HCT116 (cell line): ENCODE data around the gene RNF145. TPM values are rescaled to one million over a fixed set of nuclear protein-coding genes. Genes with fewer than 3 reads are reported as not detected.

Experiments
- ATAC-seq: fragments of 200-7000 bp; cut with Tn5 transposase; 2 replicates; pipeline ENCODE4 v1.9.1; 2020; ENCODE audit warnings: mild to moderate bottlenecking, moderate library complexity
- BruUV-seq: library from RNA; stranded (reverse); fragments of 400-500 nt; replicated peaks from 2 replicates; lab custom pipeline; 2021; lab: Mats Ljungman, UMichigan
- CTCF ChIA-PET: fragments of 300-600 bp; sonication (Branson Sonifier 250); formaldehyde crosslinking; loops from one replicate; lab custom pipeline; 2021; ENCODE audit warnings: antibody characterized with exemption; lab: Charles Lee
- POLR2A ChIA-PET: fragments of 300-600, 350-600 bp; sonication (Branson Sonifier 250); formaldehyde crosslinking; loops from one replicate; lab custom pipeline; 2021; ENCODE audit warnings: antibody characterized with exemption; lab: Charles Lee
- RAD21 ChIA-PET, 2 experiments: fragments of 300-600 bp; sonication (Branson Sonifier 250); formaldehyde crosslinking; loops; one replicate each; lab custom pipeline; 2023; ENCODE audit warnings: low total read pairs in 2 of 2; ENCODE audit not compliant: uncharacterized antibody in 2 of 2, unreplicated experiment in 2 of 2, low non-redundant PET in 1 of 2; lab: Charles Lee
- DNase-seq: peaks from one replicate; pipeline ENCODE4 v3.0.0-alpha.2; 2010; ENCODE audit warnings: low read depth, low spot score
- H2AFZ ChIP-seq: fragments of 200-600 bp; shearing (Covaris generic), sonication (generic); 2 replicates; pipeline ENCODE4 v1.6.1; 2017; ENCODE audit warnings: low read depth, mixed run types, mixed read lengths, antibody characterized with exemption, low read length; ENCODE audit not compliant: poor library complexity, severe bottlenecking
- H3K27ac ChIP-seq: 2 replicates; pipeline ENCODE4 v1.5.1; 2012; ENCODE audit warnings: low read depth, low read length
- H3K27me3 ChIP-seq: fragments of 200-600 bp; sonication (generic); 2 replicates; pipeline ENCODE4 v1.6.1; 2016; ENCODE audit warnings: mixed run types, low read length, mixed read lengths; ENCODE audit not compliant: insufficient read depth
- H3K36me3 ChIP-seq, 2 experiments: fragments of 200-500 bp in 1 of 2; fragments of 200-600 bp in 1 of 2; sonication (Bioruptor generic) in 1 of 2; sonication (generic) in 1 of 2; 2 replicates each; pipeline versions ENCODE4 v1.5.1 to v1.6.1; 2014 to 2016; ENCODE audit warnings: low read length in 2 of 2, inconsistent platforms in 1 of 2, mixed read lengths in 1 of 2, mixed run types in 1 of 2; ENCODE audit not compliant: insufficient read depth in 2 of 2, control insufficient read depth in 1 of 2
- H3K4me1 ChIP-seq, 2 experiments: fragments of 200-600 bp in 1 of 2; sonication (generic) in 1 of 2; 2 replicates each; pipeline versions ENCODE4 v1.5.1 to v1.6.1; 2012 to 2017; ENCODE audit warnings: low read length in 2 of 2, inconsistent platforms in 1 of 2, mild to moderate bottlenecking in 1 of 2, mixed read lengths in 1 of 2, mixed run types in 1 of 2, moderate library complexity in 1 of 2; ENCODE audit not compliant: insufficient read depth in 2 of 2, control insufficient read depth in 1 of 2
- H3K4me2 ChIP-seq: fragments of 200-600 bp; sonication (generic); 2 replicates; pipeline ENCODE4 v1.6.1; 2017; ENCODE audit warnings: mixed run types, low read length, mixed read lengths
- H3K4me3 ChIP-seq, 2 experiments: fragments of 200-600 bp in 1 of 2; sonication (generic) in 1 of 2; replicated peaks in 1 of 2; 2 replicates each; pipeline ENCODE4 v1.5.1; 2011 to 2016; ENCODE audit warnings: low read length in 2 of 2, control low read depth in 1 of 2, low read depth in 1 of 2, mild to moderate bottlenecking in 1 of 2, mixed read lengths in 1 of 2, mixed run types in 1 of 2
- H3K79me2 ChIP-seq: fragments of 200-600 bp; sonication (generic); 2 replicates; pipeline ENCODE4 v1.6.1; 2017; ENCODE audit warnings: mild to moderate bottlenecking, mixed run types, low read length, moderate library complexity, mixed read lengths; ENCODE audit not compliant: insufficient read depth
- H3K9ac ChIP-seq: fragments of 200-600 bp; sonication (generic); 2 replicates; pipeline ENCODE4 v1.6.1; 2016; ENCODE audit warnings: low read length, mixed read lengths
- H3K9me2 ChIP-seq: fragments of 200-600 bp; sonication (generic), shearing (Covaris generic); 2 replicates; pipeline ENCODE4 v1.6.1; 2017; ENCODE audit warnings: mixed run types, mild to moderate bottlenecking, moderate library complexity; ENCODE audit not compliant: insufficient read depth
- H3K9me3 ChIP-seq, 2 experiments: fragments of 200-500 bp in 1 of 2; fragments of 200-600 bp in 1 of 2; sonication (Bioruptor generic) in 1 of 2; sonication (generic) in 1 of 2; 2 replicates each; pipeline ENCODE4 v1.6.1; 2014 to 2017; ENCODE audit warnings: low read length in 2 of 2, mixed read lengths in 2 of 2, inconsistent platforms in 1 of 2, low read depth in 1 of 2, mild to moderate bottlenecking in 1 of 2, mixed run types in 1 of 2, moderate library complexity in 1 of 2; ENCODE audit not compliant: control insufficient read depth in 1 of 2, insufficient read depth in 1 of 2
- H4K20me1 ChIP-seq: fragments of 200-600 bp; sonication (generic), shearing (Covaris generic); 2 replicates; pipeline ENCODE4 v1.6.1; 2017; ENCODE audit warnings: mixed run types, mild to moderate bottlenecking, moderate library complexity; ENCODE audit not compliant: insufficient read depth
- EGR1 ChIP-seq: IDR thresholded peaks from 2 replicates; pipeline ENCODE4 v1.6.1; 2012; ENCODE audit warnings: low read depth
- ELF1 ChIP-seq: IDR thresholded peaks from 2 replicates; pipeline ENCODE4 v1.6.1; 2012; ENCODE audit warnings: low read depth, borderline replicate concordance
- EZH2phosphoT487 ChIP-seq: fragments of 200-600 bp; IDR thresholded peaks from 2 replicates; pipeline ENCODE4 v1.6.1; 2018; ENCODE audit warnings: antibody characterized with exemption, borderline replicate concordance
- FOSL1 ChIP-seq: IDR thresholded peaks from 2 replicates; pipeline ENCODE4 v1.6.1; 2012; ENCODE audit warnings: low read depth
- JUND ChIP-seq: IDR thresholded peaks from 2 replicates; pipeline ENCODE4 v1.6.1; 2012
- POLR2A ChIP-seq: IDR thresholded peaks from 2 replicates; pipeline ENCODE4 v1.7.0; 2011; ENCODE audit warnings: borderline replicate concordance; ENCODE audit not compliant: insufficient read depth, insufficient read length; ENCODE audit errors: extremely low read depth
- POLR2AphosphoS5 ChIP-seq: IDR thresholded peaks from 2 replicates; pipeline ENCODE4 v1.6.1; 2011; ENCODE audit warnings: mild to moderate bottlenecking, low read depth, low read length, moderate library complexity
- RAD21 ChIP-seq: IDR thresholded peaks from 2 replicates; pipeline ENCODE4 v1.6.1; 2012; ENCODE audit warnings: low read depth, mild to moderate bottlenecking
- SIN3A ChIP-seq: IDR thresholded peaks from 2 replicates; pipeline ENCODE4 v1.6.1; 2012; ENCODE audit warnings: low read depth
- SP1 ChIP-seq: IDR thresholded peaks from 2 replicates; pipeline ENCODE4 v1.6.1; 2012; ENCODE audit warnings: low read depth
- SRF ChIP-seq: IDR thresholded peaks from 2 replicates; pipeline ENCODE4 v1.6.1; 2012; ENCODE audit warnings: low read depth
- TCF7L2 ChIP-seq: IDR thresholded peaks from 2 replicates; pipeline ENCODE4 v1.7.0; 2011; ENCODE audit warnings: borderline replicate concordance, inconsistent platforms; ENCODE audit not compliant: insufficient read depth, insufficient read length; ENCODE audit errors: extremely low read depth
- YY1 ChIP-seq: IDR thresholded peaks from 2 replicates; pipeline ENCODE4 v1.6.1; 2011; ENCODE audit warnings: low read length, low read depth, moderate library complexity, mild to moderate bottlenecking; ENCODE audit not compliant: insufficient replicate concordance; ENCODE audit errors: extremely low read depth
- ZFX ChIP-seq: fragments of 450-650 bp; IDR thresholded peaks from 2 replicates; pipeline ENCODE4 v1.6.1; 2017
- ZNF274 ChIP-seq: fragments of 200-500 bp; sonication (Bioruptor generic); IDR thresholded peaks from 2 replicates; pipeline ENCODE4 v1.6.1; 2014; ENCODE audit warnings: mild to moderate bottlenecking, low read depth, low read length, inconsistent platforms
- intact Hi-C: fragments of 100-400 bp; cut with micrococcal nuclease; formaldehyde crosslinking; loops from 2 replicates; pipeline ENCODE4 v1.10.0; 2022
- total RNA-seq: library from RNA; stranded (reverse); gene quantifications from one replicate; pipeline ENCODE4 v1.2.1, GENCODE V29; 2021; ENCODE audit not compliant: unreplicated experiment
- TF ChIP-seq, protein P1 (sequence below): IDR thresholded peaks from 2 replicates; pipeline ENCODE4 v1.6.1; 2011; ENCODE audit warnings: mild to moderate bottlenecking, low read length, moderate library complexity; ENCODE audit not compliant: insufficient replicate concordance; ENCODE audit errors: extremely low read depth
- TF ChIP-seq, protein P2 (sequence below), 3 experiments: fragments of 200-600 bp in 1 of 3; sonication (generic) in 1 of 3; IDR thresholded peaks in 2 of 3; conservative IDR thresholded peaks in 1 of 3; 2 replicates each; pipeline ENCODE4 v1.5.1; 2012 to 2017; ENCODE audit warnings: low read depth in 2 of 3, low read length in 2 of 3, antibody characterized with exemption in 1 of 3, borderline replicate concordance in 1 of 3, control low read depth in 1 of 3, mild to moderate bottlenecking in 1 of 3, mixed read lengths in 1 of 3, mixed run types in 1 of 3, moderate library complexity in 1 of 3; ENCODE audit not compliant: insufficient read depth in 1 of 3
- TF ChIP-seq, protein P3 (sequence below): IDR thresholded peaks from 2 replicates; pipeline ENCODE4 v1.6.1; 2012

RNF145 gene
- total RNA-seq, 1 experiment from 2014 or later = 60.6 TPM

DNA sequence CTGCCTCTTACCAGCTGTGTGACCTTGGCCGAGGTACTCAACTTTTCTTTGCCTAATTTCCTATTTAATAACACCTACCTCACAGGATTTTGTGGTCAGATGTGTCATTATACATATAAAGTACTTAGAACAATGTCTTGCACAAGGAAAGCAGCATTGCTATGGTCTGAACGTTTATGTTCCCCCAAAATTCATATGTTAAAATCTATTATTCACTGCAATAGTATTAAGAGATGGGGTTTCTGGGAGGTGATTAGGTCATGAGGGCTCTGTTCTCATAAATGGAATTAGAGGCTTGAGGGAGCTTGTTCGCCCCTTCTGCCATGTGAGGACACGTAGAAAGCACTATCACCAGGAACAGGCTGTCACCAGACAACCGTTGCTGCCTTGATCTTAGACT is 10.9 kb upstream of the RNF145 start:
- DNase-seq = no peak
- Histone ChIP-seq H3K4me1 (peaks cover 3 to 6% of the 10 kb centered on the region in 2 experiments; a peak in 3 of 4 replicates), H3K4me3 (no peak overlapping the region), H4K20me1 (no peaks in the 10 kb centered on the region), H3K36me3 (no peaks in the 10 kb centered on the region), H3K27ac (no peak overlapping the region), H3K27me3 (no peaks in the 10 kb centered on the region), H3K79me2 (no peaks in the 10 kb centered on the region), H3K9me3 (no peaks in the 10 kb centered on the region), H3K9ac (no peak overlapping the region), H3K4me2 (no peak overlapping the region), H3K9me2 (no peaks in the 10 kb centered on the region), H2AFZ (no peak overlapping the region)
- RAD21 ChIA-PET = no interaction called here
- ATAC-seq = no peak
- POLR2A ChIA-PET = no interaction called here
- no TSS peak for BruUV-seq
- no peak for TF ChIP-seq TCF7L2
- no peak for TF ChIP-seq JUND
- TF ChIP-seq ZNF274 = no peak
- no peak for TF ChIP-seq SP1
- no peak for TF ChIP-seq SRF
- TF ChIP-seq POLR2A = no peak
- TF ChIP-seq SIN3A = no peak
- TF ChIP-seq, protein P1, sequence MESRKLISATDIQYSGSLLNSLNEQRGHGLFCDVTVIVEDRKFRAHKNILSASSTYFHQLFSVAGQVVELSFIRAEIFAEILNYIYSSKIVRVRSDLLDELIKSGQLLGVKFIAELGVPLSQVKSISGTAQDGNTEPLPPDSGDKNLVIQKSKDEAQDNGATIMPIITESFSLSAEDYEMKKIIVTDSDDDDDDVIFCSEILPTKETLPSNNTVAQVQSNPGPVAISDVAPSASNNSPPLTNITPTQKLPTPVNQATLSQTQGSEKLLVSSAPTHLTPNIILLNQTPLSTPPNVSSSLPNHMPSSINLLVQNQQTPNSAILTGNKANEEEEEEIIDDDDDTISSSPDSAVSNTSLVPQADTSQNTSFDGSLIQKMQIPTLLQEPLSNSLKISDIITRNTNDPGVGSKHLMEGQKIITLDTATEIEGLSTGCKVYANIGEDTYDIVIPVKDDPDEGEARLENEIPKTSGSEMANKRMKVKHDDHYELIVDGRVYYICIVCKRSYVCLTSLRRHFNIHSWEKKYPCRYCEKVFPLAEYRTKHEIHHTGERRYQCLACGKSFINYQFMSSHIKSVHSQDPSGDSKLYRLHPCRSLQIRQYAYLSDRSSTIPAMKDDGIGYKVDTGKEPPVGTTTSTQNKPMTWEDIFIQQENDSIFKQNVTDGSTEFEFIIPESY = no peak
- TF ChIP-seq, protein P2, sequence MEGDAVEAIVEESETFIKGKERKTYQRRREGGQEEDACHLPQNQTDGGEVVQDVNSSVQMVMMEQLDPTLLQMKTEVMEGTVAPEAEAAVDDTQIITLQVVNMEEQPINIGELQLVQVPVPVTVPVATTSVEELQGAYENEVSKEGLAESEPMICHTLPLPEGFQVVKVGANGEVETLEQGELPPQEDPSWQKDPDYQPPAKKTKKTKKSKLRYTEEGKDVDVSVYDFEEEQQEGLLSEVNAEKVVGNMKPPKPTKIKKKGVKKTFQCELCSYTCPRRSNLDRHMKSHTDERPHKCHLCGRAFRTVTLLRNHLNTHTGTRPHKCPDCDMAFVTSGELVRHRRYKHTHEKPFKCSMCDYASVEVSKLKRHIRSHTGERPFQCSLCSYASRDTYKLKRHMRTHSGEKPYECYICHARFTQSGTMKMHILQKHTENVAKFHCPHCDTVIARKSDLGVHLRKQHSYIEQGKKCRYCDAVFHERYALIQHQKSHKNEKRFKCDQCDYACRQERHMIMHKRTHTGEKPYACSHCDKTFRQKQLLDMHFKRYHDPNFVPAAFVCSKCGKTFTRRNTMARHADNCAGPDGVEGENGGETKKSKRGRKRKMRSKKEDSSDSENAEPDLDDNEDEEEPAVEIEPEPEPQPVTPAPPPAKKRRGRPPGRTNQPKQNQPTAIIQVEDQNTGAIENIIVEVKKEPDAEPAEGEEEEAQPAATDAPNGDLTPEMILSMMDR (IDR thresholded peaks at IDR 0.05 in 2 of 3, conservative IDR thresholded peaks at IDR 0.05 in 1 of 3; ENCODE audit: borderline replicate concordance in 1 of 3, insufficient read depth in 1 of 3, low read depth in 2 of 3, low read length in 2 of 3) = no peak
- no peak for TF ChIP-seq RAD21
- no peak for TF ChIP-seq ZFX
- TF ChIP-seq, protein P3, sequence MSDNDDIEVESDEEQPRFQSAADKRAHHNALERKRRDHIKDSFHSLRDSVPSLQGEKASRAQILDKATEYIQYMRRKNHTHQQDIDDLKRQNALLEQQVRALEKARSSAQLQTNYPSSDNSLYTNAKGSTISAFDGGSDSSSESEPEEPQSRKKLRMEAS = no peak
- TF ChIP-seq ELF1 = no peak
- TF ChIP-seq EZH2phosphoT487 = no peak
- no peak for TF ChIP-seq YY1
- TF ChIP-seq POLR2AphosphoS5 = no peak
- no peak for TF ChIP-seq FOSL1
- TF ChIP-seq EGR1 = no peak
- intact Hi-C loops = no loop called here
- CTCF ChIA-PET = no interaction called here
